ENCODE measurements around the gene PRTFDC1. TPM values are rescaled to one million over a fixed set of nuclear protein-coding genes. Genes with fewer than 3 reads are reported as not detected.
"Not testable (repeated sequence)": the region's sequence is repeated elsewhere in the genome, so short reads cannot be mapped to it uniquely, and the experiment has no call there.

PRTFDC1 gene
- total RNA-seq, 1 experiment from 2014 or later: 0.49 TPM

GRCh38 chr10:24850727-24851296, 101.6 kb downstream of the PRTFDC1 start:
- DNase-seq: no peak
- H3K4me3 ChIP-seq: no peak overlapping the region
- no peaks in the 10 kb centered on the region for H3K9me3 ChIP-seq
- H3K27me3 ChIP-seq: no peaks in the 10 kb centered on the region
- H3K36me3 ChIP-seq: no peaks in the 10 kb centered on the region

GRCh38 chr10:24849501-24850299, 102.7 kb downstream of the PRTFDC1 start:
- H3K27me3 ChIP-seq: no peaks in the 10 kb centered on the region
- DNase-seq: no peak
- no peaks in the 10 kb centered on the region for H3K9me3 ChIP-seq
- no peaks in the 10 kb centered on the region for H3K36me3 ChIP-seq
- H3K4me3 ChIP-seq: no peak overlapping the region

GRCh38 chr10:24849051-24849450, 103.4 kb downstream of the PRTFDC1 start:
- Histone ChIP-seq H3K27me3 (no peaks in the 10 kb centered on the region), H3K36me3 (no peaks in the 10 kb centered on the region), H3K9me3 (no peaks in the 10 kb centered on the region), H3K4me3 (no peak overlapping the region)
- DNase-seq: no peak

- no peaks in the 10 kb centered on the region for H3K27me3 ChIP-seq
- no peaks in the 10 kb centered on the region for H3K36me3 ChIP-seq
- H3K9me3 ChIP-seq: no peaks in the 10 kb centered on the region
- H3K4me3 ChIP-seq: no peak overlapping the region
- no peak for DNase-seq
Measured at GRCh38 chr10:24848195-24848594, 104.2 kb downstream of the PRTFDC1 start.

GRCh38 chr10:24847112-24848070, 105.0 kb downstream of the PRTFDC1 start:
- Histone ChIP-seq H3K9me3 (no peaks in the 10 kb centered on the region), H3K36me3 (no peaks in the 10 kb centered on the region), H3K4me3 (no peak overlapping the region), H3K27me3 (no peaks in the 10 kb centered on the region)
- DNase-seq: no peak

- Histone ChIP-seq H3K27me3 (no peaks in the 10 kb centered on the region), H3K4me3 (no peak overlapping the region), H3K9me3 (no peaks in the 10 kb centered on the region), H3K36me3 (no peaks in the 10 kb centered on the region)
- DNase-seq: no peak
Measured at GRCh38 chr10:24844742-24845141, 107.7 kb downstream of the PRTFDC1 start.

- no peaks in the 10 kb centered on the region for H3K27me3 ChIP-seq
- H3K9me3 ChIP-seq: no peaks in the 10 kb centered on the region
- no peak overlapping the region for H3K4me3 ChIP-seq
- H3K36me3 ChIP-seq: no peaks in the 10 kb centered on the region
- DNase-seq: no peak
Measured at GRCh38 chr10:24843256-24843655, 109.2 kb downstream of the PRTFDC1 start.

GRCh38 chr10:24842856-24843255, 109.5 kb downstream of the PRTFDC1 start:
- Histone ChIP-seq H3K9me3 (no peaks in the 10 kb centered on the region), H3K36me3 (no peaks in the 10 kb centered on the region), H3K4me3 (no peak overlapping the region), H3K27me3 (no peaks in the 10 kb centered on the region)
- no peak for DNase-seq

- no peak overlapping the region for H3K4me3 ChIP-seq
Measured at GRCh38 chr10:24841530-24841929, 110.9 kb downstream of the PRTFDC1 start.

GRCh38 chr10:24840784-24841183, 111.6 kb downstream of the PRTFDC1 start:
- H3K9me3 ChIP-seq: peaks cover 2% of the 10 kb centered on the region; the same call in 1 of the 2 replicates
- H3K4me3 ChIP-seq: no peak overlapping the region
- DNase-seq: no peak
- no peaks in the 10 kb centered on the region for H3K27me3 ChIP-seq
- no peaks in the 10 kb centered on the region for H3K36me3 ChIP-seq

More at GRCh38 chr10:24841530-24841929, 110.9 kb downstream of the PRTFDC1 start:
- Histone ChIP-seq H3K9me3 (peaks cover 2% of the 10 kb centered on the region; the same call in 1 of the 2 replicates), H3K36me3 (no peaks in the 10 kb centered on the region), H3K27me3 (no peaks in the 10 kb centered on the region)
- DNase-seq: no peak

- not testable (repeated sequence) for H3K9me3 ChIP-seq, H3K4me3 ChIP-seq, H3K36me3 ChIP-seq, H3K27me3 ChIP-seq, DNase-seq
Measured at GRCh38 chr10:24837781-24838180, 114.6 kb downstream of the PRTFDC1 start.

- H3K27me3 ChIP-seq: no peaks in the 10 kb centered on the region
- H3K9me3 ChIP-seq: peaks cover 2% of the 10 kb centered on the region; the same call in 1 of the 2 replicates
- no peak overlapping the region for H3K4me3 ChIP-seq
- no peaks in the 10 kb centered on the region for H3K36me3 ChIP-seq
- no peak for DNase-seq
Measured at GRCh38 chr10:24834869-24835268, 117.5 kb downstream of the PRTFDC1 start.

- Histone ChIP-seq H3K27me3 (no peaks in the 10 kb centered on the region), H3K9me3 (no peaks in the 10 kb centered on the region), H3K4me3 (no peak overlapping the region), H3K36me3 (no peaks in the 10 kb centered on the region)
- peak; percentile 3 for DNase-seq
Measured at GRCh38 chr10:24826009-24826408, 126.4 kb downstream of the PRTFDC1 start.

- no peak overlapping the region for H3K4me3 ChIP-seq
- no peak for DNase-seq
Measured at GRCh38 chr10:24825551-24825950, 126.9 kb downstream of the PRTFDC1 start.

GRCh38 chr10:24824536-24824935, 127.9 kb downstream of the PRTFDC1 start:
- Histone ChIP-seq H3K27me3 (no peaks in the 10 kb centered on the region), H3K4me3 (no peak overlapping the region), H3K36me3 (no peaks in the 10 kb centered on the region), H3K9me3 (no peaks in the 10 kb centered on the region)
- DNase-seq: no peak

More at GRCh38 chr10:24825551-24825950, 126.9 kb downstream of the PRTFDC1 start:
- Histone ChIP-seq H3K36me3 (no peaks in the 10 kb centered on the region), H3K9me3 (no peaks in the 10 kb centered on the region), H3K27me3 (no peaks in the 10 kb centered on the region)

GRCh38 chr10:24824124-24824523, 128.3 kb downstream of the PRTFDC1 start:
- H3K9me3 ChIP-seq: no peaks in the 10 kb centered on the region
- DNase-seq: no peak
- H3K27me3 ChIP-seq: no peaks in the 10 kb centered on the region
- no peak overlapping the region for H3K4me3 ChIP-seq
- no peaks in the 10 kb centered on the region for H3K36me3 ChIP-seq

- H3K27me3 ChIP-seq: no peaks in the 10 kb centered on the region
- no peak overlapping the region for H3K4me3 ChIP-seq
- no peaks in the 10 kb centered on the region for H3K9me3 ChIP-seq
- no peak for DNase-seq
- H3K36me3 ChIP-seq: no peaks in the 10 kb centered on the region
Measured at GRCh38 chr10:24822590-24822989, 129.8 kb downstream of the PRTFDC1 start.
